ENCODE results near the gene TJAP1. TPM values are rescaled to one million over a fixed set of nuclear protein-coding genes. Genes with fewer than 3 reads are reported as not detected.

The TJAP1 gene
- total and polyA plus RNA-seq, 12 donors: 17.6 to 77.5 (median 33.0) TPM

GRCh38 chr6:43478008-43478372, 620 bp downstream of the TJAP1 start:
- intact Hi-C loops (cut with DNase I): no loop called here

GRCh38 chr6:43481075-43481474, 3.7 kb downstream of the TJAP1 start:
- Histone ChIP-seq H3K9me3 (replicated peaks in 1 of 3) (no peaks in the 10 kb centered on the region), H3K27me3 (no peaks in the 10 kb centered on the region), H3K36me3 (replicated peaks in 1 of 2) (no peaks in the 10 kb centered on the region), H3K4me1 (replicated peaks in 1 of 2) (peaks cover 11 to 36% of the 10 kb centered on the region in 2 donors), H3K4me3 (no peak overlapping the region), H3K27ac (no peak overlapping the region)
- intact Hi-C loops (cut with DNase I): no loop called here
- DNase-seq: no peak
- 79 to 87% (median 85%) methylated on average over 2 of the region's 2 CpGs for WGBS, 4 donors
- TF ChIP-seq CTCF (IDR thresholded peaks at IDR 0.05) (no peak), POLR2A (IDR thresholded peaks at IDR 0.05) (no peak)

More at GRCh38 chr6:43478008-43478372, 620 bp downstream of the TJAP1 start:
- DNase-seq: no peak
- Histone ChIP-seq H3K27me3 (no peaks in the 10 kb centered on the region), H3K4me3 (peak overlapping the region; percentile 18 to 92 (median 72)), H3K36me3 (replicated peaks in 1 of 2) (no peaks in the 10 kb centered on the region), H3K9me3 (replicated peaks in 1 of 3) (no peaks in the 10 kb centered on the region), H3K27ac (peak overlapping the region in 4 of 5 donors; percentile 56 to 86 (median 82)), H3K4me1 (replicated peaks in 1 of 2) (peaks cover 11 to 36% of the 10 kb centered on the region in 2 donors)
- 15 to 17% (median 17%) methylated on average over 3 of the region's 3 CpGs for WGBS, 4 donors
- TF ChIP-seq CTCF (IDR thresholded peaks at IDR 0.05): no peak
- no peak for TF ChIP-seq POLR2A (IDR thresholded peaks at IDR 0.05)

- TF ChIP-seq POLR2A (IDR thresholded peaks at IDR 0.05) (no peak), CTCF (IDR thresholded peaks at IDR 0.05) (no peak)
- Histone ChIP-seq H3K36me3 (replicated peaks in 1 of 2) (no peaks in the 10 kb centered on the region), H3K4me3 (no peak overlapping the region), H3K9me3 (replicated peaks in 1 of 3) (no peaks in the 10 kb centered on the region), H3K27me3 (no peaks in the 10 kb centered on the region), H3K4me1 (replicated peaks in 1 of 2) (peaks cover 11 to 36% of the 10 kb centered on the region in 2 donors), H3K27ac (no peak overlapping the region)
- 73 to 78% (median 75%) methylated on average over 11 of the region's 11 CpGs for WGBS, 4 donors
- no peak for DNase-seq
- intact Hi-C loops (cut with DNase I): no loop called here
Observed at GRCh38 chr6:43481591-43482236, 4.3 kb downstream of the TJAP1 start.

- Histone ChIP-seq H3K27me3 (no peaks in the 10 kb centered on the region), H3K4me1 (replicated peaks in 1 of 2) (peaks cover 2 to 32% of the 10 kb centered on the region in 2 donors), H3K36me3 (replicated peaks in 1 of 2) (no peaks in the 10 kb centered on the region), H3K4me3 (no peak overlapping the region), H3K9me3 (replicated peaks in 1 of 3) (no peaks in the 10 kb centered on the region), H3K27ac (peak overlapping the region in 2 of 5 donors; percentile 61 to 74)
- DNase-seq: peak in 5 of 7 donors; percentile 54 to 68 (median 63)
- intact Hi-C loops (cut with DNase I): no loop called here
- WGBS, 4 donors: 28 to 67% (median 49%) methylated on average over 3 to 4 of the region's 4 CpGs
- no peak for TF ChIP-seq CTCF (IDR thresholded peaks at IDR 0.05)
- no peak for TF ChIP-seq POLR2A (IDR thresholded peaks at IDR 0.05)
Observed at GRCh38 chr6:43488667-43489276, 11.4 kb downstream of the TJAP1 start.

Data from adrenal gland (tissue), 12 donors.